ENCODE measurements around the gene TRIM62. TPM values are rescaled to one million over a fixed set of nuclear protein-coding genes. Genes with fewer than 3 reads are reported as not detected.

Gene TRIM62
- total RNA-seq, 1 experiment from 2014 or later = 6.9 TPM

GRCh38 chr1:33178836-33179439 is 2.9 kb downstream of the TRIM62 start:
- Mint-ChIP-seq H3K27me3 (ENCODE audit: low read depth) (peaks cover 20% of the 10 kb centered on the region), H3K4me1 (peaks cover 22 to 24% of the 10 kb centered on the region in 2 experiments), H3K4me3 (no peak overlapping the region), H3K27ac (no peak overlapping the region), H3K36me3 (ENCODE audit: insufficient read depth in 1 of 3, low read depth in 3 of 3) (no peaks in the 10 kb centered on the region; a peak in 2 of 7 replicates), H3K9me3 (no peaks in the 10 kb centered on the region)
- Histone ChIP-seq H2BK15ac (ENCODE audit: low read depth, low read length) (no peak overlapping the region), H4K8ac (replicated peaks; ENCODE audit: insufficient read length, low read depth, low read length) (no peak overlapping the region), H3K9ac (ENCODE audit: extremely low read depth, insufficient read length, low read length) (no peak overlapping the region), H3K23me2 (ENCODE audit: insufficient read length, low read depth, low read length, poor library complexity, severe bottlenecking) (peaks cover 13% of the 10 kb centered on the region), H3K4ac (ENCODE audit: low read depth, low read length) (no peak overlapping the region), H2BK5ac (ENCODE audit: insufficient read length, low read length) (no peak overlapping the region), H4K5ac (ENCODE audit: insufficient read length, low read depth, low read length) (no peak overlapping the region), H2AFZ (ENCODE audit: low read length) (no peak overlapping the region), H4K91ac (ENCODE audit: insufficient read length, low read depth, low read length) (no peak overlapping the region), H3K4me2 (ENCODE audit: insufficient read depth, insufficient read length, low read length) (no peak overlapping the region), H3K56ac (ENCODE audit: insufficient read length, low read depth, low read length) (no peak overlapping the region), H3K4me1 (ENCODE audit: insufficient read depth, low read length) (peaks cover 6% of the 10 kb centered on the region; the same call in 1 of the 2 replicates), H2BK12ac (ENCODE audit: insufficient read length, low read depth, low read length) (no peak overlapping the region), H4K20me1 (ENCODE audit: control insufficient read depth, insufficient read depth, insufficient read length) (no peaks in the 10 kb centered on the region), H3K9me3 (ENCODE audit: control insufficient read depth, low read depth, low read length) (no peaks in the 10 kb centered on the region), H2AK5ac (ENCODE audit: insufficient read length, low read length) (no peak overlapping the region), H2BK120ac (ENCODE audit: low read depth, low read length, poor library complexity, severe bottlenecking) (no peak overlapping the region), H3K14ac (ENCODE audit: insufficient read depth, low read length) (no peak overlapping the region), H3K23ac (ENCODE audit: insufficient read length, low read depth, low read length) (no peak overlapping the region), H3K79me1 (ENCODE audit: insufficient read depth, low read depth, low read length, poor library complexity, severe bottlenecking) (no peaks in the 10 kb centered on the region), H3K27ac (ENCODE audit: insufficient read length, low read depth, low read length) (no peak overlapping the region), H3K27me3 (ENCODE audit: insufficient read depth, low read length) (no peaks in the 10 kb centered on the region), H3K79me2 (ENCODE audit: insufficient read depth, low read length) (no peaks in the 10 kb centered on the region), H3K18ac (ENCODE audit: insufficient read length, low read depth, low read length) (no peak overlapping the region), H2BK20ac (ENCODE audit: low read depth, low read length, poor library complexity, severe bottlenecking) (no peak overlapping the region), H3T11ph (ENCODE audit: low read length) (no peak overlapping the region)
- DNase-seq = no peak
- no peak for TF ChIP-seq CTCF (conservative IDR thresholded peaks at IDR 0.05)
- no CpG with 5 or more reads among the region's 4 CpGs for WGBS (ENCODE audit: extremely low coverage, insufficient read length, low lambda C conversion rate)

All from H9 (cell line).